ENCODE measurements around the gene KDM4B. TPM values are rescaled to one million over a fixed set of nuclear protein-coding genes. Genes with fewer than 3 reads are reported as not detected.

KDM4B gene
- total and polyA plus RNA-seq, 2 donors (not counting 1 experiment from before 2014, with no cell fraction given), result 75.5 to 205 TPM

DNA sequence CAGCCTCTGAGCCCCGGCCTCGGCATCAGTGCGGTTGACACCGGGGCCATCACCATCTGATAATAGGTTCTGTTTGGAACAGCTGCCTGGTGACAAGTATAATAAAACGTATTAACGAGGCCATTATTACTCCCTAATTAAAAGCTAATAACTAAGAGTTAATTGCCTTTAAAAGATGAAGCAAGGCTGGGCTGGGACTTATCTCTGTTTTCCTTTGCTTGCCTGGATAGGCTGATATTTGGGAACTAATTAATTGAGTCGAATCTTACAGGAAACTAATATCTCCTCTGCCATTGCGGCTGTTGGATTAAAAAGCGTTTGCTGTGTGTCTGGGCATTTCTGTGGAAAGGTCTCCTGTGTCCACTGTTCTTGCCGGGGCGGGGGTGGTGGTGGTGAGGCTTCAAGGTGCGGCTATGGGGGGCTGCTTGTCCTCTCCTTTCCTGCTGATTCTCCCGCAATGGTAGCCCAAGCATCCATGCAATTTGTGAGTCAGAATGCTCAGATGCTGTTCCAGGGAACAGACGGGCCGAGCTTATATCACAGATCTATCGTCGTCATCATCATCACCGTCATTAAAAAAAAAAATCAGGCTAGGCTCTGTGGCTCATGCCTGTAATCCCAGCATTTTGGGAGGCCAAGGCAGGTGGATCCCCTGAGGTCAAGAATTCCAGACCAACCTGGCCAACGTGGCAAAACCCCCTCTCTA, 209.0 kb downstream of the KDM4B start:
- no peak overlapping the region for H3K27ac ChIP-seq (ENCODE audit: low read length in 2 of 2)
- H3K4me2 ChIP-seq (replicated peaks; ENCODE audit: low read depth, low read length, poor library complexity, severe bottlenecking), result no peak overlapping the region
- no peaks in the 10 kb centered on the region for H3K36me3 ChIP-seq (replicated peaks in 1 of 2; ENCODE audit: control extremely low read depth in 1 of 2, control insufficient read depth in 1 of 2, extremely low read depth in 1 of 2, insufficient read depth in 2 of 2, low read length in 1 of 2)
- H4K20me1 ChIP-seq (ENCODE audit: control insufficient read depth, insufficient read depth, low read length, poor library complexity, severe bottlenecking), result no peaks in the 10 kb centered on the region
- Mint-ChIP-seq H3K27me3 (peaks cover 4% of the 10 kb centered on the region), H3K4me3 (no peak overlapping the region), H3K27ac (no peak overlapping the region), H3K9me3 (ENCODE audit: insufficient read depth) (no peaks in the 10 kb centered on the region), H3K4me1 (no peaks in the 10 kb centered on the region)
- TF ChIP-seq, protein P1, sequence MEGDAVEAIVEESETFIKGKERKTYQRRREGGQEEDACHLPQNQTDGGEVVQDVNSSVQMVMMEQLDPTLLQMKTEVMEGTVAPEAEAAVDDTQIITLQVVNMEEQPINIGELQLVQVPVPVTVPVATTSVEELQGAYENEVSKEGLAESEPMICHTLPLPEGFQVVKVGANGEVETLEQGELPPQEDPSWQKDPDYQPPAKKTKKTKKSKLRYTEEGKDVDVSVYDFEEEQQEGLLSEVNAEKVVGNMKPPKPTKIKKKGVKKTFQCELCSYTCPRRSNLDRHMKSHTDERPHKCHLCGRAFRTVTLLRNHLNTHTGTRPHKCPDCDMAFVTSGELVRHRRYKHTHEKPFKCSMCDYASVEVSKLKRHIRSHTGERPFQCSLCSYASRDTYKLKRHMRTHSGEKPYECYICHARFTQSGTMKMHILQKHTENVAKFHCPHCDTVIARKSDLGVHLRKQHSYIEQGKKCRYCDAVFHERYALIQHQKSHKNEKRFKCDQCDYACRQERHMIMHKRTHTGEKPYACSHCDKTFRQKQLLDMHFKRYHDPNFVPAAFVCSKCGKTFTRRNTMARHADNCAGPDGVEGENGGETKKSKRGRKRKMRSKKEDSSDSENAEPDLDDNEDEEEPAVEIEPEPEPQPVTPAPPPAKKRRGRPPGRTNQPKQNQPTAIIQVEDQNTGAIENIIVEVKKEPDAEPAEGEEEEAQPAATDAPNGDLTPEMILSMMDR (IDR thresholded peaks at IDR 0.05), result no peak
- TF ChIP-seq EZH2 (IDR thresholded peaks at IDR 0.05; ENCODE audit: borderline replicate concordance, insufficient read depth, low read depth, low read length, poor library complexity, severe bottlenecking), result no peak
- H3K4me3 ChIP-seq (ENCODE audit: control extremely low read depth in 1 of 5, extremely low read depth in 1 of 5, insufficient read depth in 1 of 5, low read depth in 2 of 5, low read length in 4 of 5), result no peak overlapping the region
- no peak overlapping the region for H2AFZ ChIP-seq (ENCODE audit: insufficient read depth, low read depth, low read length, poor library complexity, severe bottlenecking)
- DNase-seq (no peak), ATAC-seq (ENCODE audit: low read depth) (no peak)
- H3K4me1 ChIP-seq (ENCODE audit: control insufficient read depth in 2 of 2, insufficient read depth in 2 of 2, low read length in 2 of 2), result no peaks in the 10 kb centered on the region
- intact Hi-C loops (cut with micrococcal nuclease), result no loop called here
- ChIA-PET CTCF (no interaction called here), POLR2A (no interaction called here)
- no peaks in the 10 kb centered on the region for H3K79me2 ChIP-seq (ENCODE audit: control insufficient read depth, insufficient read depth, low read length)
- H3K9ac ChIP-seq (ENCODE audit: low read length), result no peak overlapping the region
- WGBS (ENCODE audit: insufficient coverage), result 86% methylated on average over 14 of the region's 19 CpGs
- peaks cover 0 to 7% (median 0%) of the 10 kb centered on the region in 3 donors for H3K9me3 ChIP-seq (ENCODE audit: control extremely low read depth in 1 of 3, control insufficient read depth in 2 of 3, insufficient read depth in 1 of 3, low read length in 2 of 3)
- no peaks in the 10 kb centered on the region for H3K27me3 ChIP-seq (replicated peaks in 1 of 4; ENCODE audit: control extremely low read depth in 1 of 4, control insufficient read depth in 3 of 4, insufficient read depth in 4 of 4, low read length in 3 of 4)

DNA sequence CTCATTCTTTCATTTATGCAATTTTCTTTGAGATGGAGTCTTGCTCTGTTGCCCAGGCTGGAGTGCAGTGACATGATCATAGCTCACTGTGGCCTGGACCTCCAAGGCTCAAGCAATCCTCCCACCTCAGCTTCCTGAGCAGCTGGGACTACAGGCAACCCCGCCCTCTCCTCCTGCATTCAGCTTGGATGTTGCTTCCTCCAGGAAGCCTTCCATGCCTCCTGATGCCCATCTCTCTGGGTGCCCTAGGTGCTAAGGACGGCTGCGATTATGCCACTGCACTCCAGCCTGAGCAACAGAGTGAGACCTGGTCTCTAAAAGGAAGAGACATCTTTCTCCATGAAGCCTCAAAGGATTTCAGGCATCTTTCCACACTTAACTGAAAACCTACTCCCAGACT, 209.9 kb downstream of the KDM4B start:
- Histone ChIP-seq H3K36me3 (replicated peaks in 1 of 2; ENCODE audit: control extremely low read depth in 1 of 2, control insufficient read depth in 1 of 2, extremely low read depth in 1 of 2, insufficient read depth in 2 of 2, low read length in 1 of 2) (no peaks in the 10 kb centered on the region), H2AFZ (ENCODE audit: insufficient read depth, low read depth, low read length, poor library complexity, severe bottlenecking) (no peak overlapping the region), H3K27me3 (replicated peaks in 1 of 4; ENCODE audit: control extremely low read depth in 1 of 4, control insufficient read depth in 3 of 4, insufficient read depth in 4 of 4, low read length in 3 of 4) (no peaks in the 10 kb centered on the region), H3K79me2 (ENCODE audit: control insufficient read depth, insufficient read depth, low read length) (no peaks in the 10 kb centered on the region), H3K4me2 (replicated peaks; ENCODE audit: low read depth, low read length, poor library complexity, severe bottlenecking) (no peak overlapping the region), H3K4me1 (ENCODE audit: control insufficient read depth in 2 of 2, insufficient read depth in 2 of 2, low read length in 2 of 2) (no peaks in the 10 kb centered on the region), H4K20me1 (ENCODE audit: control insufficient read depth, insufficient read depth, low read length, poor library complexity, severe bottlenecking) (no peaks in the 10 kb centered on the region), H3K4me3 (ENCODE audit: control extremely low read depth in 1 of 5, extremely low read depth in 1 of 5, insufficient read depth in 1 of 5, low read depth in 2 of 5, low read length in 4 of 5) (no peak overlapping the region), H3K9me3 (ENCODE audit: control extremely low read depth in 1 of 3, control insufficient read depth in 2 of 3, insufficient read depth in 1 of 3, low read length in 2 of 3) (peaks cover 0 to 7% (median 0%) of the 10 kb centered on the region in 3 donors), H3K9ac (ENCODE audit: low read length) (no peak overlapping the region), H3K27ac (ENCODE audit: low read length in 2 of 2) (no peak overlapping the region)
- intact Hi-C loops (cut with micrococcal nuclease), result no loop called here
- ChIA-PET POLR2A (no interaction called here), CTCF (no interaction called here)
- H3K27me3 Mint-ChIP-seq, result peaks cover 4% of the 10 kb centered on the region
- no peaks in the 10 kb centered on the region for H3K4me1 Mint-ChIP-seq
- H3K4me3 Mint-ChIP-seq, result no peak overlapping the region
- TF ChIP-seq, protein P1 (IDR thresholded peaks at IDR 0.05), result no peak
- no peak for TF ChIP-seq EZH2 (IDR thresholded peaks at IDR 0.05; ENCODE audit: borderline replicate concordance, insufficient read depth, low read depth, low read length, poor library complexity, severe bottlenecking)
- no peak overlapping the region for H3K27ac Mint-ChIP-seq
- no peak for ATAC-seq (ENCODE audit: low read depth)
- H3K9me3 Mint-ChIP-seq (ENCODE audit: insufficient read depth), result no peaks in the 10 kb centered on the region
- DNase-seq, result no peak
- 100% methylated on average over 1 of the region's 3 CpGs for WGBS (ENCODE audit: insufficient coverage)

Measured in B cell (primary cell).